H7 (cell line): Measurements from ENCODE around the gene CLSTN3. TPM values are rescaled to one million over a fixed set of nuclear protein-coding genes. Genes with fewer than 3 reads are reported as not detected.
"Not testable (repeated sequence)": the region's sequence is repeated elsewhere in the genome, so short reads cannot be mapped to it uniquely, and the experiment has no call there.

Experiments
- DNase-seq: peaks from one replicate; pipeline ENCODE4 v3.0.0; 2012
- H3K27me3 ChIP-seq: 2 replicates; pipeline ENCODE4 v1.6.0; 2011; ENCODE audit warnings: mild to moderate bottlenecking, low read length; ENCODE audit not compliant: control insufficient read depth, insufficient read depth
- H3K36me3 ChIP-seq: replicated peaks from 2 replicates; pipeline ENCODE4 v1.5.1; 2011; ENCODE audit warnings: low read length; ENCODE audit not compliant: control insufficient read depth, insufficient read depth
- H3K4me3 ChIP-seq: 2 replicates; pipeline ENCODE4 v1.5.1; 2011; ENCODE audit warnings: low read depth, mild to moderate bottlenecking, control low read depth, low read length, moderate library complexity; ENCODE audit not compliant: insufficient read depth
- total RNA-seq: library from RNA; depleted of rRNA; stranded (reverse); fragments of >200 nt; shearing (Covaris generic); gene quantifications from 2 replicates; pipeline ENCODE4 v1.2.3, GENCODE V29; 2014

The CLSTN3 gene
- total RNA-seq, 1 experiment from 2014 or later, result 11.0 TPM

DNA sequence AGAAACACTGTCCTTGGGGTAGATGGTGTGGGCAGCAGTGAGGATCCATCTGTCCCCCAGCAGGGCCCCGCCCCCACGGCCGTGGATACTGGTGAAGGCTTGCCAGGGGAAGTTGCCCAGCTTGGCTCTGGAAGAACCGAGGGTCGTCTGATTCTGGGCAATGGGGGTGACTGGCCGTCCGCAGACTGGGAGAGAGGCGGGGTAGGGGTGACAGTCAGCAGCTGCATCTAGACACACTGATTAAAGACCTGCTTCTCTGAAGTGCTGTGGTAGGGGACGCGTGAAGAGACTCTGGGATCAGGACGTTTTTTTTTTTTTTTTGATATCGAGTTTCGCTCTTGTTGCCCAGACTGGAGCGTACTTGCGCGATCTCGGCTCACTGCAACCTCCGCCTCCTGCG is 33.2 kb upstream of the CLSTN3 start:
- peaks cover 1% of the 10 kb centered on the region for H3K36me3 ChIP-seq
- DNase-seq, result no peak
- no peaks in the 10 kb centered on the region for H3K27me3 ChIP-seq
- H3K4me3 ChIP-seq, result no peak overlapping the region

DNA sequence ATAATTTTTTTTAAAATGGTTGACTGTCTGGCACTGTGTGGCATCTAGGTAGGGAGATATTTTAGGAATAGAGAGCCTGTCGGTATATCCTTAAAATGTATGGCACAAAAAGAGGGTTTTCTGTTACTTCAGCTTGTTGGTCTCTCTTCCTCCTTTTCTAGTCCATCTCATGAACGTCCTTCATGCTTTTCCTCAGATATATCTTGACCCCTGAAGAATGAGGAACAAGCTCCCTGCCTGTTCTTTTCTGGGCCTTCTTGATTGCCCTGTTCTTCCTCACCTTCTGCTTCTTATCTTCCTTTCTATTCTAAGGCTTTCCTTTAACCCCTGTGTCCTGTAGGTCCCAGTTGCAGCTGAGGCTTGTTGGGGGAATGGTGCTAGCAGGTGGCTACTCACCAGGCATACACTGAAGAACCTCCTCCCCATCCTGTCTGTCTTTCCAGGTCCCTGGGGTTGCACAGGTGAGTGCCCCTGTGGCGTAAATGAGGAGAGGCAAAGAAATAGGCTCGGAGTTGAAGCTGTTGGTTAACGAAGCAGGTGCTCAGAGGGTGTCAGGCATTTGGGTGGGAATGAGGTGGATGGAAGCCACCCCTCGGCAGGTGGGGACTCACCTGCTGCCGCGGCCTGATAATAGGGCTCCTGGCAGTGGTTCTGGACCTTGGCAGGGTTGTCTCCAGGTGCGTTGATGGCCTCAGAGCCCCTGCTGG is 30.7 kb upstream of the CLSTN3 start:
- no peak overlapping the region for H3K4me3 ChIP-seq
- peaks cover 1% of the 10 kb centered on the region for H3K36me3 ChIP-seq
- no peak for DNase-seq
- no peaks in the 10 kb centered on the region for H3K27me3 ChIP-seq

DNA sequence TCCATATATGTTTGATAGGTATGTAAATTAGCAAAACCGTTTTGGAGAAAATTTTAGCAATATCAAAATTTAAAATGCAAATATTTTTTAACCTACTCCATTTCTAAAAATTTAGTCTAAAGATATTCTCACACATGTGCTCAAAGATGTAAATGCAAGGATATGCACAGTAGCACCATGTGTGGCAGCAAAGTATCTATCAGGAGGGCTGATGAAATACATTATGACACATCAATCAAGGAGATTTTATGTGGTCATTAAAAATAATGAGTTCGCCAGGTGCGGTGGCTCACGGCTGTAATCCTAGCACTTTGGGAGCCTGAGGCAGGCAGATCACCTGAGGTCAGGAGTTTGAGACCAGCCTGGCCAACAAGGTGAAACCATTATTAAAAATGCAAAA is 29.9 kb upstream of the CLSTN3 start:
- no peak for DNase-seq
- Histone ChIP-seq H3K27me3 (no peaks in the 10 kb centered on the region), H3K36me3 (peaks cover 1% of the 10 kb centered on the region), H3K4me3 (no peak overlapping the region)

DNA sequence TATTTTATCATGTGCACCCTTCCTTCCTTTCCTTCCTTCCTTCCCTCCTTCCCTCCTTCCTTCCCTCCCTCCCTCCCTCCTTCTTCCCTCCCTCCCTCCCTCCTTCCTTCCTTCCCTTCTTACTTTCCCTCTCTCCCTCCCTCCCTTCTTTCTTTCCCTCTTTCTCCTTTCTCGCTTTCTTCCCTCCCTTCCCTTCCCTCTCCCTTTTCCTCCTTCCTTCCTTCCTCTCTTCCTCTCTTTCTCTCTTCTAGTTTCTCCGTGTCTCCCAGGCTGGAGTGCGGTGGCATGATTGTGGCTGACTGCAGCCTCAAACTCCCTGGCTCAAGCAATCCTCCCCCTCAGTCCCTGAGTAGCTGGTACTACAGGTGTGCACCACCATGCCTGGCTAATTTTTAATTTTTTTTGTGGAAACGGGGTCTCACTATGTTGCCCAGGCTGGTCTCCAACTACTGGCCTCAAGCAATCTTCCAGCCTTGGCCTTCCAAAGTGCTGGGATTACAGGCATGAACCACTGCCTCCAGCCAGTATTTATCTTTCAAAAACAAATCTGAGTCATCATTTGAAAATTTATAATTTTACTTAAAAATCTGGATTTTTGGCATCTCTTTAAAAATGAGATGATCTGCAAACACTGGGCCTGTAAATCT is 29.0 kb upstream of the CLSTN3 start:
- H3K4me3 ChIP-seq, result no peak overlapping the region

DNA sequence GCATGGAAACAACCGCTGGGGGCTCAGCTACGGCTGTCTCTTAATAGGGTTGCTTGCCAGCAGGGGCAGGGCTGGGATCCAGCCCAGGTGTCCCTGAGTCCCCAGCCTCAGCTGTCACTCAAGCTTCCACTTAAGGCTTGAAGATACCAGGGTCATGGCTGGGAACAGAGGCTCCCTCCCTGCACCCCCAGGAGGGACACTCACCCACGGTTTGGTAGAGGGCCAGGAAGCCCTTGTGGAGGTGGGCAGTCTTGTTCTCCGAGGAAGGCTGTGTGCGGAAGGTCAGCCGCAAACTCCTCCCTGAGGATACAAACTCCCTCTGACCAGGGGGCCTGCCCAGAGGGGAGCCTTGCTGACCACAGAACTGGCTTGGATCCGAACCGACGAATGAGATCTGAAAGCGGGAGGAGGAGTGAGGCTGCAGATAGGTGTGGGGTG is 28.5 kb upstream of the CLSTN3 start:
- Histone ChIP-seq H3K27me3 (no peaks in the 10 kb centered on the region), H3K36me3 (peaks cover 1% of the 10 kb centered on the region), H3K4me3 (no peak overlapping the region)
- DNase-seq, result no peak

More for the DNA sequence above, 29.0 kb upstream of the CLSTN3 start:
- H3K36me3 ChIP-seq, result peaks cover 1% of the 10 kb centered on the region
- no peaks in the 10 kb centered on the region for H3K27me3 ChIP-seq
- DNase-seq, result no peak

DNA sequence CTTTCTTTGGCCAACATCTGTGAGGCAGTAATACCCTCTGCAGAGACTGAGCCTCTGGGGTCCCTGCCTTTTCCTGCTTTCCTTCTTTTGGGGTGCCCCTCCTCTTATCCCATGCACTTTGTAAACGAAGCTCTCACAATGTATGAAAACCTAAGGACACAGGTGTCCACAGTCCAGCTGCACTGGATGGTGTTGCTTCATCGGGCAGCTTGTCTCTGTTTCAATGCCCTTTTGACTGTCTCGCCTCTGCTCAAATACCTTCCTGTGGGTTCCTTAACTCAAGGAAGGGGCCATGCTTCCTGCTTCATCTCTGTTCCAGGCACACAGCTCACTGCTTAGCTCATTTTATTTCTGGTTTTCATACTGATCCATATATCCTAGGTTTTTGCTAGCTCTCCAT is 27.6 kb upstream of the CLSTN3 start:
- Histone ChIP-seq H3K4me3 (no peak overlapping the region), H3K27me3 (no peaks in the 10 kb centered on the region), H3K36me3 (peaks cover 1% of the 10 kb centered on the region)
- DNase-seq, result no peak

DNA sequence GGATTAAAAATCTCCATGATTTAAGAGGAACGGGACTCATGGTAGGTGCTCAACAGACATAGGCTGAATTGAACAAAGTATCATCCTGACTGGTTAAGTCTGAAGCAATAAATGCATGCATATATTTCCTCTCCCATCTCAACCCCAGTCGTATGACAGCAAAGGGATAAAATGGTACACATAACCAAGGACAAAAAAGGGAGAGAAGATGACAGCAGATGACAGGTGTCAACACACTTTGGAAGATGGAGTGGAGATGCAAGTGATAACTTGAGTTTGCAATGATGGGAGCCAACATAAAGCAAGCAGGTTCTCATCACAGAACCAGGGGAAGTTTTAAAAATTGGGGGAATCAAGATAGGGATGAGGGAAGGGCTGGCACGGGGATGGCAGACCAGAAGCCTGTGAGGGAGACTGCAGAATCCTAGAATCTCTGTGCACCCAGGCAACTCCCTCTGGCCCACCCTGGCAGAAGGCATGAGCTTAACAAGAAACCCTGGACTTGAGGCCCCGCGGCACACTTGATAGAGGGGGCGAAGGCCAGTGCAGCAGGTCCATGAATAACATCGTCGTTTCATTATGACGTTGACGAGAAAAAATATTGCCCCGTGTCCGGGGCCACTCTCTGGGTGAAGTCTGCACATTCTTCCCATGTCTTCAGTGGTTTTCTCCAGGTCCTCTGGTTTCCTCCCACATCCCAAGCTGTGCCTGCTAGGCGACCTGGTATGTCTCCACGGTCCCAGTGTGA is 26.2 kb upstream of the CLSTN3 start:
- peaks cover 1% of the 10 kb centered on the region for H3K36me3 ChIP-seq
- H3K27me3 ChIP-seq, result no peaks in the 10 kb centered on the region; the same call in 1 of the 2 replicates
- no peak for DNase-seq
- H3K4me3 ChIP-seq, result no peak overlapping the region

DNA sequence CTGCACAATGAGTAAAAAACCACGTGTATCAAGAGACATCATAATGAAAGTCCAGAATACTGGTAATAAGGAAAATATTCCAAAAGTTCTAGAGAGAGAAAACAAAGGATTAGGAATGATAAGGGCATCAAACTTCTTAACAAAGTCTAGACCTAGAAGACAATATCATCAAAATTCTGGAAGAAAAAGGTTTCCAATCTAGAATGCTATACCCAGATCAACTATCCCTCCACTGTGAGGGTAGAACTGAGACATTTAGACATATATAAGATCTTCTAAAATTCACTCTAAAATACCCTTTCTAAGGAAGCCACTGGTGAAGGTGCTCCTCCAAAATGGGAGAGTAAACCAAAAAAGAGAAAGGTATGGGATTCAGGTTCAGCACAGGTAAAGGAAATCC is 24.1 kb upstream of the CLSTN3 start:
- DNase-seq, result no peak
- Histone ChIP-seq H3K36me3 (peaks cover 1% of the 10 kb centered on the region; the same call in 1 of the 2 replicates), H3K4me3 (no peak overlapping the region), H3K27me3 (no peaks in the 10 kb centered on the region; the same call in 1 of the 2 replicates)

DNA sequence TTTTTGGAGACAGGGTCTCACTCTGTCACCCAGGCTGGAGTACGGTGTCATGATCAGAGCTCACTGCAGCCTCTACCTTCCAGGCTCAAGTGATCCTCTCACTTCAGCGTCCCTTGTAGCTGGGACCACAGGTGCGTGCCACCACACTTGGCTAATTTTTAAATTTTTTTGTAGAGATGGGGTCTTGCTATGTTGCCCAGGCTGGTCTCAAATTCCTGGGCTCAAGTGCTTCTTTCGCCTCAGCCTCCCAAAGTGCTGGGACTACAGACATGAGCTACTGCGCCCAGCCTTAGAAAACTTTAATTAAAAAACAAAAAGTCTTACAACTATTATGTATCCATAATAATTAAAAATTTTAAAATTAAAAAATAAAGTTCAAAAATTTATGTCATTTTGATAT is 23.0 kb upstream of the CLSTN3 start:
- H3K36me3 ChIP-seq, DNase-seq, H3K4me3 ChIP-seq, H3K27me3 ChIP-seq: not testable (repeated sequence)

DNA sequence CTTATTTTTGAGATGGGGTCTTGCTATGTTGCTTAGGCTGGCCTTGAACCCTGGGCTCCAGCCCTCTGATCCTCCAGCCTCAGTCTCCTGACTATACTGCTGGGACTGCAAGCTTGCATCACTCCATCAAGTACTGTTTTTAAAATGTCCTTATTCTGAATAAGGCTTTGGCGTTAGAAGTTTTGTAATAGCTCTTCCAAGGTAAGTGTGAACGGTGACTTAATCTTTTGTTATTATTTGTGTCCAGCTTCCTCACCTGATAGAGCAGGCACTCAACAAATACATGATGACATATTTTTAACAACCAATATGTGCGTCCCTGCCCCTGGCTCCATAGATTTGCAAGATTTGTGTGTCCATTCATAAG is 22.6 kb upstream of the CLSTN3 start:
- no peak for DNase-seq
- Histone ChIP-seq H3K4me3 (peak overlapping the region; percentile 64; the same call in 1 of the 2 replicates), H3K36me3 (no peaks in the 10 kb centered on the region), H3K27me3 (no peaks in the 10 kb centered on the region; the same call in 1 of the 2 replicates)

DNA sequence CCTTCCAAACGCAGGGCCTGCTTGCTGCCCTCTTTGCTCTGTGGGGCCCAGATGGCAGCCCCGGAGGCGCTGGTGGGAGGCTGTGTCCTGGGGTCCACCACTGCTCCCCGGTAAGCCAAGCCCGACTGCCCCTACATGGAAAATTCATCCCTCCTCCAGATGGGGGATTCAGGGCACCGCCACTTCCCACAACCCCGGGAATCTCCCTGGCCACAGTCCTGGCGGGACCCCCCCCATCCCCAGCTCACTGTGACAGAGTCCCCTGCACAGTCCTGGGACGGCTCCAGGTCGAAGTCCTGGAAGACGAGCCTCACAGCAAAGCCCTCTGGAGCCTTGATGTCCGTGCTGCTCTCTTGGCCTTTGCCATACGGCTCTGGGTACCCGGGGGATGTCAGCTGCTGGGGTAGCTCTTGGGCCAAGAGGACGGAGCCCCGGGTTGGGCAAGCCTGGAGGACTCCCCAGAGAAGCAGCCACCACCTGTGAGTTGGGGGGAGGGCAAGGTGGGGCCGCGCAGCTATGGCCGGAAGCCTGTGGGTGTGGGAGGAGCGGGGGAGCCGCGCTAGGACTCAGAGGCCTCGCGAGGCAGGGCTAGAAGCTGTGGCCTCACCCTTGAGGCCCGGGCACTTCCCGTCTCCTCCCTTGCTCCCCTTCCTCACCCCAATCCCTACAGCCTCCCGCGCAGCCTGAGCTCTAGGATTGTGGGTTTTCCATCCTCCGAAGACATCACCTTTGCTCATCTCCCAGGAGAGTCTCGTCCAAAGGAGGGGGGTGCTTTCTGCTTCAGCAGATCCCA is 22.0 kb upstream of the CLSTN3 start:
- H3K36me3 ChIP-seq, result no peaks in the 10 kb centered on the region

DNA sequence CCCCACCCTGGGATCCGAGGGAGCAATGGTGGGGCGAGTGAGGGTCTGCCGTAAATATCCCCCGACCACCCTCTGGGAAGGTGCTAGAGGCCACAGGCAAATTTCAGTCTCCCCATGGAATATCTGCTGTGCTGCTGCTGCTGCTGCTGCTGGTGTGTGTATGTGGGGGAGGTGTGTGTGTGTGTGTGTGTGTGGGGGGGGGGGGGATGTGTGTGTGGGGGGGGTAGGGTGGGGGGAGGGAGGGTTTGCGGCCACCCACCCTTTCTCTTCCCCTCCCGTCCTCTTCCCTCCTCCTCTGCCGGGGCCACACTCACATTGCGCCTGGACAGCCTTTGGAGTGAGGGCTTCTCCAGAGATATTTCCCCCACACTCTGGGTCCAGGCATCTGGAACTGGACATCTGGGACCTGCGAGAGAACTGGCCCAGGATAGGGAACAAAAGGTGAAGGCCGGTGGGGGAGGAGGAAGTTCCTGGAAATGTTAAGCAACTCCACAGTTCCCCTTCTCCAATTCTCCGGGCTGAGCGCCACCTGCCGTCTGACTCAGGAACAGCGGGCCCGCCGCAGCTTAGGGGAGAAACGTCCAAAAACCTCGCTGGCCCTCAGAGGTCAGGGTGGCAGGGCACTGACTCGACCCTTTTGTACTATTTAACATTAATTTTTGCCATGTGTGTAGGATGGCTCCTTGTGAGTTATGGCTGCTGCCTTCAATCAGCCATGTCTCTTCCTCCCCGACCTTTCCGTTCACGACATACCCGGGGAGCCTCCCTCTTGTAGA is 21.2 kb upstream of the CLSTN3 start, which contains the start of gene C1RL:
TSS of gene C1RL (minus strand) at position 419 of the 776 bp plus-strand sequence. CDS start at position 385, 34 bp downstream.
- Histone ChIP-seq H3K36me3 (no peaks in the 10 kb centered on the region), H3K4me3 (peak within 1 kb of the TSS; percentile 64), H3K27me3 (no peaks in the 10 kb centered on the region; the same call in 1 of the 2 replicates)
- DNase-seq, result peak; percentile 89

More for the DNA sequence above, 22.0 kb upstream of the CLSTN3 start:
- DNase-seq, result peak; percentile 90
- Histone ChIP-seq H3K4me3 (peak overlapping the region; percentile 64), H3K27me3 (no peaks in the 10 kb centered on the region; the same call in 1 of the 2 replicates)

DNA sequence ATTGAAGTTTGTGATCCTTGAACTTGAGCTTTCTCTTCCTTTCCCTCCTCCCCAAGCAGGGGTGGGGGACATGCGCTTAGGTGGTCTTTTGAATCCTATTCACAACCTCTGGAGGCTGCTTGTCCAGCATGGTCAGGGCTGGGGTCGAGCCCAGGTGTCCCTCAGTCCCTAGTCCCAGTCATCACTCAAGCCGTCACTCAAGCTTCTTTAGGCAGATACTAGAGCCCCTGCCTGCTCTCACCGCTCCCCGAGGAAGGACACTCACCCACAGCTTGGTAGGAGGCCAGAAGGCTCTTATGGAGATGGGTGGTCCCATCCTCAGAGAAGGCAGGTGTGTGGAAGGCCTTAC is 20.6 kb upstream of the CLSTN3 start:
- DNase-seq, result no peak
- Histone ChIP-seq H3K4me3 (no peak overlapping the region), H3K27me3 (no peaks in the 10 kb centered on the region; the same call in 1 of the 2 replicates), H3K36me3 (no peaks in the 10 kb centered on the region)
